ENCODE data around the gene ARHGEF5. TPM values are rescaled to one million over a fixed set of nuclear protein-coding genes. Genes with fewer than 3 reads are reported as not detected.
"Not testable (repeated sequence)": the region's sequence is repeated elsewhere in the genome, so short reads cannot be mapped to it uniquely, and the experiment has no call there.

The ARHGEF5 gene
- total and polyA plus RNA-seq, 2 donors (not counting 1 experiment from before 2014, with no cell fraction given) = 6.8 to 6.9 TPM

DNA sequence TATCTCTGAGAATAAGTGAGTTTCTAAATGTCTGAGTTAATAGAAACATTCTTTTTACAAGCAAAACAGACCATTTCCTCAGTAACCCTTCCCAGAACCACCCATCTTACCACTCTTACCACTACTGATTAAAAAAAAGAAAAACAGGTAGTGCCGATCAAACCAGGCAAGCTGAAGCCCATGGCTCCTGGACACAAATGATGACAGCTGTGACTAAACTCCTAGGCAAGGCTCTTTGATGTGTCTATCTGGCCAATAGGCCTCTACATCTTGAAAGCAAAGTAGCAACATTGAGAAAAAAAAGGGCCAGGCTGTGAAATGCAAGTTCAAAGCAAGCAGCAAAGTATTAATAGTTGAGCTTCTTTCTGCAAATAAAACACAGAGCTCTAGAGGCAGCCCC, 6.6 kb upstream of the ARHGEF5 start:
- H3K27ac Mint-ChIP-seq; DNase-seq; H3K4me2 ChIP-seq (replicated peaks; ENCODE audit: low read depth, low read length, poor library complexity, severe bottlenecking); H3K27me3 ChIP-seq (replicated peaks in 1 of 4; ENCODE audit: control extremely low read depth in 1 of 4, control insufficient read depth in 3 of 4, insufficient read depth in 4 of 4, low read length in 3 of 4); H3K4me1 ChIP-seq (ENCODE audit: control insufficient read depth in 2 of 2, insufficient read depth in 2 of 2, low read length in 2 of 2); ATAC-seq (ENCODE audit: low read depth); H3K79me2 ChIP-seq (ENCODE audit: control insufficient read depth, insufficient read depth, low read length); H3K4me1 Mint-ChIP-seq; H3K9me3 ChIP-seq (ENCODE audit: control extremely low read depth in 1 of 3, control insufficient read depth in 2 of 3, insufficient read depth in 1 of 3, low read length in 2 of 3); H3K36me3 ChIP-seq (replicated peaks in 1 of 2; ENCODE audit: control extremely low read depth in 1 of 2, control insufficient read depth in 1 of 2, extremely low read depth in 1 of 2, insufficient read depth in 2 of 2, low read length in 1 of 2); POLR2A ChIA-PET; H3K27me3 Mint-ChIP-seq; H3K9me3 Mint-ChIP-seq (ENCODE audit: insufficient read depth); H3K4me3 ChIP-seq (ENCODE audit: control extremely low read depth in 1 of 5, extremely low read depth in 1 of 5, insufficient read depth in 1 of 5, low read depth in 2 of 5, low read length in 4 of 5); H3K9ac ChIP-seq (ENCODE audit: low read length); H3K4me3 Mint-ChIP-seq; H4K20me1 ChIP-seq (ENCODE audit: control insufficient read depth, insufficient read depth, low read length, poor library complexity, severe bottlenecking); H2AFZ ChIP-seq (ENCODE audit: insufficient read depth, low read depth, low read length, poor library complexity, severe bottlenecking); CTCF ChIA-PET; intact Hi-C loops (cut with micrococcal nuclease); H3K27ac ChIP-seq (ENCODE audit: low read length in 2 of 2): not testable (repeated sequence)
- WGBS (ENCODE audit: insufficient coverage) = no CpG with 5 or more reads among the region's 1 CpG

DNA sequence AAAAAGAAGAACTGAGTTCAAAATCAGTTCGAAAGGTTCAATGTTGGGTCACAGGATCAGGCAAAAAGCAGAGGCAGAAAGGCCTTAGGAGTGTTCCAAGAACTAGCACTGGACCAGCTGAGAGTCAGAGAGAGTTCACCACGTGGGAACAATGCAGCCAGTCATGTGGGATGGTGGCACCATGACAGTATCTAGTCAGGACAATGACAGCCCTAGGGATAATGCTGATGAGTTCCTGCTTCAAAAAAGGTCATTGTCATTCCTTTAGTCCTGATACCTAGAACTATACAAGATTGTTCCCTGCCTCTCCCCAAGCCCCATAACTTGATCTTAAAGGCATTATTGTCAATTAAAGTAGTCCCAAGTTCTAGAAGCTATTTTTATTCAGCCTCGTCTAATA, 3.5 kb upstream of the ARHGEF5 start:
- H3K4me3 Mint-ChIP-seq; H4K20me1 ChIP-seq (ENCODE audit: control insufficient read depth, insufficient read depth, low read length, poor library complexity, severe bottlenecking); H3K36me3 ChIP-seq (replicated peaks in 1 of 2; ENCODE audit: control extremely low read depth in 1 of 2, control insufficient read depth in 1 of 2, extremely low read depth in 1 of 2, insufficient read depth in 2 of 2, low read length in 1 of 2); H2AFZ ChIP-seq (ENCODE audit: insufficient read depth, low read depth, low read length, poor library complexity, severe bottlenecking); H3K9me3 ChIP-seq (ENCODE audit: control extremely low read depth in 1 of 3, control insufficient read depth in 2 of 3, insufficient read depth in 1 of 3, low read length in 2 of 3); H3K27me3 Mint-ChIP-seq; H3K9ac ChIP-seq (ENCODE audit: low read length); H3K4me1 Mint-ChIP-seq; H3K27ac Mint-ChIP-seq; H3K4me2 ChIP-seq (replicated peaks; ENCODE audit: low read depth, low read length, poor library complexity, severe bottlenecking); POLR2A ChIA-PET; H3K27ac ChIP-seq (ENCODE audit: low read length in 2 of 2); H3K9me3 Mint-ChIP-seq (ENCODE audit: insufficient read depth); H3K4me3 ChIP-seq (ENCODE audit: control extremely low read depth in 1 of 5, extremely low read depth in 1 of 5, insufficient read depth in 1 of 5, low read depth in 2 of 5, low read length in 4 of 5); H3K27me3 ChIP-seq (replicated peaks in 1 of 4; ENCODE audit: control extremely low read depth in 1 of 4, control insufficient read depth in 3 of 4, insufficient read depth in 4 of 4, low read length in 3 of 4); DNase-seq; H3K4me1 ChIP-seq (ENCODE audit: control insufficient read depth in 2 of 2, insufficient read depth in 2 of 2, low read length in 2 of 2); intact Hi-C loops (cut with micrococcal nuclease); H3K79me2 ChIP-seq (ENCODE audit: control insufficient read depth, insufficient read depth, low read length); ATAC-seq (ENCODE audit: low read depth): not testable (repeated sequence)
- CTCF ChIA-PET = interaction anchor here (0.7 kb wide), 1 partner anchor 39 kb away, joined by 3 read pairs; no protein-coding TSS in a partner anchor
- WGBS (ENCODE audit: insufficient coverage) = 100% methylated on average over 1 of the region's 3 CpGs

DNA sequence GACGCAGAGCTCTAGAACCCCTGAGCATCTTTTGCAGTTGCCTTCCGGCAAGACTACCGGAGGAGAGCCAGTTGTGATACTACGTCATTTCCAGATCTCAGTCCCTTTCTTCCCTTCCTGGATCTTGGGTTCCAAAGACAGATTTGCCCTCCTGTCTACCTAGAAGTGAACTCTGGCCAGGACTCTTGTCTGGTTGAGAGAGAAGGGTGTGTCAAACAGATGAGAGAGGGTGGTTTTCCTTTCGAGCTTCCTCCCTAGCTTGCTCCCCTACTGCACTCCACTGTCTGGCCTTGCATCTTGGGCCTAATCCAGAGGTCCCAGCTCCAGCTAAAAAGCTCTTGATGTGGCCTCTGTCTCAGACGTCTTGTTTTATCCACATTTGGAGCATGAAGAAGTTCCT, 983 bp downstream of the ARHGEF5 start:
- CTCF ChIA-PET; H3K27ac ChIP-seq (ENCODE audit: low read length in 2 of 2); H3K27ac Mint-ChIP-seq; ATAC-seq (ENCODE audit: low read depth); H3K4me3 ChIP-seq (ENCODE audit: control extremely low read depth in 1 of 5, extremely low read depth in 1 of 5, insufficient read depth in 1 of 5, low read depth in 2 of 5, low read length in 4 of 5); H3K36me3 ChIP-seq (replicated peaks in 1 of 2; ENCODE audit: control extremely low read depth in 1 of 2, control insufficient read depth in 1 of 2, extremely low read depth in 1 of 2, insufficient read depth in 2 of 2, low read length in 1 of 2); H3K9me3 Mint-ChIP-seq (ENCODE audit: insufficient read depth); H3K27me3 Mint-ChIP-seq; H3K4me1 ChIP-seq (ENCODE audit: control insufficient read depth in 2 of 2, insufficient read depth in 2 of 2, low read length in 2 of 2); H3K79me2 ChIP-seq (ENCODE audit: control insufficient read depth, insufficient read depth, low read length); H3K9me3 ChIP-seq (ENCODE audit: control extremely low read depth in 1 of 3, control insufficient read depth in 2 of 3, insufficient read depth in 1 of 3, low read length in 2 of 3); intact Hi-C loops (cut with micrococcal nuclease); H3K9ac ChIP-seq (ENCODE audit: low read length); H3K4me3 Mint-ChIP-seq; POLR2A ChIA-PET; H2AFZ ChIP-seq (ENCODE audit: insufficient read depth, low read depth, low read length, poor library complexity, severe bottlenecking); DNase-seq; H3K27me3 ChIP-seq (replicated peaks in 1 of 4; ENCODE audit: control extremely low read depth in 1 of 4, control insufficient read depth in 3 of 4, insufficient read depth in 4 of 4, low read length in 3 of 4); H3K4me1 Mint-ChIP-seq; H3K4me2 ChIP-seq (replicated peaks; ENCODE audit: low read depth, low read length, poor library complexity, severe bottlenecking); H4K20me1 ChIP-seq (ENCODE audit: control insufficient read depth, insufficient read depth, low read length, poor library complexity, severe bottlenecking): not testable (repeated sequence)
- WGBS (ENCODE audit: insufficient coverage) = no CpG with 5 or more reads among the region's 6 CpGs

DNA sequence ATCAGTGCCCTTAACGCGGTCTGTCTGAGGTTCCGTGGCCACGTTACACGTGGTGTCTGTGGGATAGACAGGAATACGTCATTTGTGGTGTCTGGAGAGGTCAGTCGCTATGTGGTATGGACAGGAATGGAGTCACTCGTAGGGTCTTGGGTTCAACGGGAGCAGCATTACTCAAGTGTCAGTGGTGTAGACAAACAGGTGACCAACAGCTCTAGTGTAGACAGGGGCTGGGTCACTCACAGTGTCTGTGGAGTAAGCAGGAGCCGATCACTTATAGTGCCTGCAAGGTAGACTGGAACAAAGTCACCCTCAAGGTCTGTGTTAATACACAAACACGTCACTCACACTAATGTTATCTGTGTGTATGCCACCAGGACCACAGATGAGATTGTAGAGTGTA, 1.7 kb downstream of the ARHGEF5 start:
- H3K4me3 Mint-ChIP-seq; H3K4me2 ChIP-seq (replicated peaks; ENCODE audit: low read depth, low read length, poor library complexity, severe bottlenecking); H3K27me3 ChIP-seq (replicated peaks in 1 of 4; ENCODE audit: control extremely low read depth in 1 of 4, control insufficient read depth in 3 of 4, insufficient read depth in 4 of 4, low read length in 3 of 4); H3K9me3 Mint-ChIP-seq (ENCODE audit: insufficient read depth); DNase-seq; H3K27ac Mint-ChIP-seq; H3K9me3 ChIP-seq (ENCODE audit: control extremely low read depth in 1 of 3, control insufficient read depth in 2 of 3, insufficient read depth in 1 of 3, low read length in 2 of 3); H3K36me3 ChIP-seq (replicated peaks in 1 of 2; ENCODE audit: control extremely low read depth in 1 of 2, control insufficient read depth in 1 of 2, extremely low read depth in 1 of 2, insufficient read depth in 2 of 2, low read length in 1 of 2); POLR2A ChIA-PET; H4K20me1 ChIP-seq (ENCODE audit: control insufficient read depth, insufficient read depth, low read length, poor library complexity, severe bottlenecking); H3K27me3 Mint-ChIP-seq; H3K4me1 ChIP-seq (ENCODE audit: control insufficient read depth in 2 of 2, insufficient read depth in 2 of 2, low read length in 2 of 2); H3K9ac ChIP-seq (ENCODE audit: low read length); intact Hi-C loops (cut with micrococcal nuclease); H3K79me2 ChIP-seq (ENCODE audit: control insufficient read depth, insufficient read depth, low read length); CTCF ChIA-PET; H3K4me3 ChIP-seq (ENCODE audit: control extremely low read depth in 1 of 5, extremely low read depth in 1 of 5, insufficient read depth in 1 of 5, low read depth in 2 of 5, low read length in 4 of 5); H2AFZ ChIP-seq (ENCODE audit: insufficient read depth, low read depth, low read length, poor library complexity, severe bottlenecking); H3K27ac ChIP-seq (ENCODE audit: low read length in 2 of 2); H3K4me1 Mint-ChIP-seq; ATAC-seq (ENCODE audit: low read depth): not testable (repeated sequence)
- WGBS (ENCODE audit: insufficient coverage) = no CpG with 5 or more reads among the region's 11 CpGs
